ENCODE data around the gene TMEM139.

The TMEM139 gene

DNA sequence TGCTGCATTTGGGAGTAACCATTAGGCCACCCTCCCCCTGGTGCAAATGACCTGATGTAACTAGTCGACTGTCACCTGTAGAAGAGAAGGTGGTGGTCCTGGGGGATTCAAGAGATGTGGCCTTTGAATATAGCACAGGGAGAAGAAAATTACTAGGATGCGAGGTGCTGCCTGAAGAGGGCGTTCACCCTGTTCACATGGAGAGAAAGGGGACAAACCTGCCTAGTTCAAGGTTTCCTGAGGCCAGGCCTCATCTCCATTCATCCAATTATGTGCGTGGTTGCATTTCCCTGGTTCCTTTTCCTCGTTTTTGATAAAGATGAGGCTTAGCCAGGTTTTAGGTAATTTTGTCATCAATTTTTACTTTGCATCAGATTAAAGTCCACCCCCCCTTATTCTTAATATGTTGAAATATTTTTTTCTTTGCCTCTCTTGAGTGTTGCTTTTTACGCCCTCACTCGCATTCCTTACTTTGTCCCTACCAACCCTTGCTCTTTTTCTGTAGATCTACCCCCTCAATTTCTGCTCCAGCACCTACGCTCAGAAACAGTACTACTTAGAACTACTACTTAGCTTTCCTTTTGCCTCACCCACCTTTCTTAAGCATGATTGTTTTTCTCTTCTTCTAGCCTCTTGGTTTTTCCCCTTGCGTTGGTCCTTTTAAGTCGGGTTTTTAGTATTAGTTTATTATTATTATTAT lies 44.9 kb downstream of the TMEM139 start:
- DNase-seq, result no peak

DNA sequence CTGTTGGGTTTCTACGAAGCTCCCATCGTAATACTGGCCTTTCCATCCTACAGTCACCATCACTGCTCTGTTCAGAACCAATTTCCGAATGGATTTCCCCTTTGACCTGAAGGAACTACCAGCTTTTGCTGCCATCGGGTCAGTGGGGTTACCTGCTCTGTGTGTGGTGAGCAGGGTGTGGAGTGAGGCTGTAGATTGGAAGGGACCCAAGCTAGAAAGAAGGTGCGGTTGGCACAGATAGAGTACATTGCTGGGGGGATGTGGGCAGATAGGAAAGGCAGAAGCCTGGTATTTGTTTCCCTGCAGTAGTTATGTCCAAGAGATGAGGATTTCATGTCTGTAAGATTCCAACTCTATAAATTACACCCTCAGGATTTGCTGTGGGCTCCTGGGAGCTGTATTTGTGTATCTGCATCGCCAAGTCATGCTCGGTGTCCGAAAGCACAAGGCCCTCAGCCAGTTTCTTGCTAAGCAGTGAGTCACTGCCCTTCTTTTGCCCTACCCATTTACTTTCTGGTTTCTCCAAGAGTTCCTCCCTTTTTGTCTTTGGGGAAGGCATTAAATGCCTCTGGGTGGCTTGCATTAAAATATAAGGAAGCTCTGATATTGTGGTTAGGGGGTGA lies 46.5 kb downstream of the TMEM139 start:
- DNase-seq, result peak; percentile 88

- no peak for DNase-seq
Measured at GRCh38 chr7:143334244-143334643, 49.5 kb downstream of the TMEM139 start.

GRCh38 chr7:143337216-143337615 lies 52.5 kb downstream of the TMEM139 start:
- no peak for DNase-seq
